ENCODE measurements around the gene LRP6. TPM values are rescaled to one million over a fixed set of nuclear protein-coding genes. Genes with fewer than 3 reads are reported as not detected.

LRP6 gene
- total and polyA plus RNA-seq, 10 of the 15 experiments (the other 5 are each of a cell fraction or from before 2014, with no cell fraction given), result 1.5 to 14.9 (median 6.1) TPM

GRCh38 chr12:12133785-12134184 is 133.1 kb downstream of the LRP6 start (continued):
- TF ChIP-seq RELB (IDR thresholded peaks at IDR 0.05; ENCODE audit: low read depth) (no peak), ZBTB4 (CRISPR knock-in tag; IDR thresholded peaks at IDR 0.05) (no peak), NR2C1 (IDR thresholded peaks at IDR 0.05) (no peak), TCF3 (IDR thresholded peaks at IDR 0.05; ENCODE audit: borderline replicate concordance, insufficient read depth, low read depth, low read length) (no peak)

GRCh38 chr12:12133259-12133658 is 133.6 kb downstream of the LRP6 start:
- Histone ChIP-seq H2AFZ (ENCODE audit: control insufficient read depth, low read depth, low read length) (no peak overlapping the region), H3K4me3 (no peak overlapping the region), H4K20me1 (ENCODE audit: control insufficient read depth, insufficient read depth) (no peaks in the 10 kb centered on the region), H3K9ac (ENCODE audit: control insufficient read depth, insufficient read depth, low read length) (no peak overlapping the region), H3K9me3 (replicated peaks; ENCODE audit: control insufficient read depth, insufficient read depth, low read length) (no peaks in the 10 kb centered on the region), H3K4me1 (ENCODE audit: control insufficient read depth, insufficient read depth, low read length) (no peaks in the 10 kb centered on the region), H3K27me3 (replicated peaks in 1 of 2; ENCODE audit: control insufficient read depth in 2 of 2, insufficient read depth in 2 of 2, low read length in 1 of 2) (no peaks in the 10 kb centered on the region), H3K79me2 (ENCODE audit: control insufficient read depth, insufficient read depth, low read length) (no peaks in the 10 kb centered on the region), H3K36me3 (ENCODE audit: control insufficient read depth in 2 of 2, insufficient read depth in 2 of 2, low read length in 1 of 2) (no peaks in the 10 kb centered on the region), H3K4me2 (ENCODE audit: control insufficient read depth, insufficient read depth) (no peak overlapping the region), H3K27ac (ENCODE audit: control insufficient read depth, insufficient read depth) (no peak overlapping the region)
- no peak for DNase-seq (ENCODE audit: low read depth, low spot score)
- no TSS peak for BruUV-seq (replicated peaks)
- no peak for ATAC-seq
- WGBS (ENCODE audit: insufficient coverage, insufficient replicate concordance, low lambda C conversion rate, missing lambda C conversion rate), result 33% methylated on average over 3 of the region's 3 CpGs
- in situ Hi-C loops (cut with MboI) (no loop called here), intact Hi-C loops (cut with micrococcal nuclease; ENCODE audit: unreplicated experiment) (no loop called here)
- no peak for FAIRE-seq
- no peak for TF ChIP-seq ZBTB33 (IDR thresholded peaks at IDR 0.05)
- TF ChIP-seq RCOR1 (conservative IDR thresholded peaks at IDR 0.05; ENCODE audit: low read depth, low read length), result no peak
- no peak for TF ChIP-seq E2F8 (IDR thresholded peaks at IDR 0.05; ENCODE audit: low read depth, partially characterized antibody)
- TF ChIP-seq SUZ12 (IDR thresholded peaks at IDR 0.05; ENCODE audit: unreplicated experiment), result no peak
- no peak for TF ChIP-seq ZNF207 (IDR thresholded peaks at IDR 0.05; ENCODE audit: borderline replicate concordance)
- ChIA-PET POLR2A (no interaction called here), RAD21 (ENCODE audit: unreplicated experiment) (no interaction called here), CTCF (no interaction called here), SMC1A (ENCODE audit: uncharacterized antibody, unreplicated experiment) (no interaction called here)

Data from GM12878 (cell line).